Neural progenitor cell (in vitro differentiated cells): ENCODE measurements around the gene MPRIP.

ENCODE experiments used
- EZH2 ChIP-seq: fragments of 200-600 bp; sonication (generic); IDR thresholded peaks from 2 replicates; pipeline ENCODE4 v1.6.1; 2017; ENCODE audit warnings: antibody characterized with exemption, mild to moderate bottlenecking, moderate library complexity
- TF ChIP-seq, protein P1 (sequence below): fragments of 200-600 bp; sonication (generic); IDR thresholded peaks from 2 replicates; pipeline ENCODE4 v1.5.1; 2017; ENCODE audit warnings: antibody characterized with exemption, mild to moderate bottlenecking

- no peak for TF ChIP-seq EZH2
- TF ChIP-seq, protein P1, sequence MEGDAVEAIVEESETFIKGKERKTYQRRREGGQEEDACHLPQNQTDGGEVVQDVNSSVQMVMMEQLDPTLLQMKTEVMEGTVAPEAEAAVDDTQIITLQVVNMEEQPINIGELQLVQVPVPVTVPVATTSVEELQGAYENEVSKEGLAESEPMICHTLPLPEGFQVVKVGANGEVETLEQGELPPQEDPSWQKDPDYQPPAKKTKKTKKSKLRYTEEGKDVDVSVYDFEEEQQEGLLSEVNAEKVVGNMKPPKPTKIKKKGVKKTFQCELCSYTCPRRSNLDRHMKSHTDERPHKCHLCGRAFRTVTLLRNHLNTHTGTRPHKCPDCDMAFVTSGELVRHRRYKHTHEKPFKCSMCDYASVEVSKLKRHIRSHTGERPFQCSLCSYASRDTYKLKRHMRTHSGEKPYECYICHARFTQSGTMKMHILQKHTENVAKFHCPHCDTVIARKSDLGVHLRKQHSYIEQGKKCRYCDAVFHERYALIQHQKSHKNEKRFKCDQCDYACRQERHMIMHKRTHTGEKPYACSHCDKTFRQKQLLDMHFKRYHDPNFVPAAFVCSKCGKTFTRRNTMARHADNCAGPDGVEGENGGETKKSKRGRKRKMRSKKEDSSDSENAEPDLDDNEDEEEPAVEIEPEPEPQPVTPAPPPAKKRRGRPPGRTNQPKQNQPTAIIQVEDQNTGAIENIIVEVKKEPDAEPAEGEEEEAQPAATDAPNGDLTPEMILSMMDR: no peak
Observed at GRCh38 chr17:17186551-17187505, 144.6 kb downstream of the MPRIP start.
